Activated T-helper 17 cell treated with anti-CD3 and anti-CD28 coated beads, Interleukin-2, amount 50 U/mL, for 72 hours (primary cell): ENCODE data around the gene TRAF5. TPM values are rescaled to one million over a fixed set of nuclear protein-coding genes. Genes with fewer than 3 reads are reported as not detected.
"Not testable (repeated sequence)": the region's sequence is repeated elsewhere in the genome, so short reads cannot be mapped to it uniquely, and the experiment has no call there.

ENCODE experiments used
- ATAC-seq: fragments of 150-1000 bp; cut with Tn5 transposase; replicated peaks from 2 replicates; pipeline ENCODE4 v1.10.0; 2021; ENCODE audit warnings: mild to moderate bottlenecking, moderate library complexity
- H3K27ac Mint-ChIP-seq: one replicate; pipeline ENCODE4 v1.8.0; 2022; ENCODE audit warnings: mixed read lengths
- H3K27me3 Mint-ChIP-seq: one replicate; pipeline ENCODE4 v1.8.0; 2022; ENCODE audit warnings: mixed read lengths
- H3K36me3 Mint-ChIP-seq: one replicate; pipeline ENCODE4 v1.8.0; 2022; ENCODE audit warnings: low read depth, mild to moderate bottlenecking, mixed read lengths
- H3K4me1 Mint-ChIP-seq: one replicate; pipeline ENCODE4 v1.8.0; 2022; ENCODE audit warnings: mixed read lengths
- H3K4me3 Mint-ChIP-seq: one replicate; pipeline ENCODE4 v1.8.0; 2022; ENCODE audit warnings: mild to moderate bottlenecking, mixed read lengths
- H3K9me3 Mint-ChIP-seq: one replicate; pipeline ENCODE4 v1.8.0; 2022; ENCODE audit warnings: mixed read lengths
- total RNA-seq, 2 donors: library from RNA; stranded (reverse); gene quantifications; one replicate each; pipeline ENCODE4 v1.2.3, GENCODE V29; 2022

TRAF5 gene
- total RNA-seq, 2 donors from 2014 or later: 50.7 to 54.8 TPM

GRCh38 chr1:211347077-211347844, 20.6 kb downstream of the TRAF5 start:
- Mint-ChIP-seq H3K9me3 (no peaks in the 10 kb centered on the region), H3K27me3 (no peaks in the 10 kb centered on the region), H3K27ac (peak overlapping the region; percentile 14), H3K4me3 (no peak overlapping the region), H3K4me1 (peaks cover 62% of the 10 kb centered on the region), H3K36me3 (peaks cover 12% of the 10 kb centered on the region)
- ATAC-seq: no peak

DNA sequence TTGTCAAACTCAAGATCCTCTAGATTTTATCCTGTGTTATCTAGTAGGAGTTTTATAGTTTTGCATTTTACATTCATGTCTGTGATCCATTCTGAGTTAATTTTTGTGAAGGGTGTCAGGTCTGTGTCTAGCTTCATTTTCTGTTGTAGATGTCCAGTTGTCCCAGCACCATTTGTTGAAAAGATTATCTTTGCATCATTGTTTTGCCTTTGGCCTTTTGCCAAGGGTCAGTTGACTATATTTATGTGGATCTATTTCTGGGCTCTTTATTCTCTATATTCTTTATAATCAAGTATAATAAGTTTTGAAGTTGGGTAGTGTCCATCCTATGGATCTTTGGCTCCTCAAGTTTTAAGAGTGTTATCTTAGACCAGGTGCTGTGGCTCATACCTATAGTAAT, 21.9 kb downstream of the TRAF5 start:
- no peaks in the 10 kb centered on the region for H3K27me3 Mint-ChIP-seq
- H3K27ac Mint-ChIP-seq: no peak overlapping the region
- H3K4me3 Mint-ChIP-seq: no peak overlapping the region
- no peak for ATAC-seq
- H3K36me3 Mint-ChIP-seq: peaks cover 14% of the 10 kb centered on the region
- H3K4me1 Mint-ChIP-seq: peaks cover 58% of the 10 kb centered on the region
- no peaks in the 10 kb centered on the region for H3K9me3 Mint-ChIP-seq

- Mint-ChIP-seq H3K36me3 (peaks cover 21% of the 10 kb centered on the region), H3K4me3 (no peak overlapping the region), H3K4me1 (peaks cover 53% of the 10 kb centered on the region), H3K27me3 (no peaks in the 10 kb centered on the region), H3K27ac (peak overlapping the region; percentile 58), H3K9me3 (no peaks in the 10 kb centered on the region)
- ATAC-seq: no peak
These were observed 23.1 kb downstream of the TRAF5 start for GRCh38 chr1:211349741-211350140.

- H3K27ac Mint-ChIP-seq: peak overlapping the region; percentile 78
- H3K9me3 Mint-ChIP-seq, H3K27me3 Mint-ChIP-seq, ATAC-seq: not testable (repeated sequence)
- H3K36me3 Mint-ChIP-seq: peaks cover 44% of the 10 kb centered on the region
- H3K4me3 Mint-ChIP-seq: peak overlapping the region; percentile 75
- peaks cover 57% of the 10 kb centered on the region for H3K4me1 Mint-ChIP-seq
These were observed 25.4 kb downstream of the TRAF5 start for GRCh38 chr1:211352055-211352454.

DNA sequence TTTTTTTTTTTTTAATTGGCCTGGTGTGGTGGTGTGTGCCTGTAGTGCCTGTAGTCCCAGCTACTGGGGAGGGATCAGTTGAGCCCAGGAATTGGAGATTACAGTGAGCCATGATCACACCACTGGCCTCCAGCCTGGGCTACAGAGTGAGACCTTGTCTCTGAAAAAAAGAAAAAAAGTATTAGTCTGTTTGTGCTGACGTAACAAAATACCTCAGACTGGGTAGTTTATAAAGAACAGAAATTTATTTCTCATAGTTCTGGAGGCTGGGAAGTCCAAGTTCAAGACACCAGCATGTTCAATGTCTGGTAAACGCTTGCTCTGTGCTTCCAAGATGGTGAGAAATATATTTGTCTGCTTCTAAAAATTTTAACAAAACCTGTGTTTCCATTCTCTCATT, 25.8 kb downstream of the TRAF5 start:
- Mint-ChIP-seq H3K4me1 (peaks cover 56% of the 10 kb centered on the region), H3K36me3 (peaks cover 48% of the 10 kb centered on the region), H3K27me3 (no peaks in the 10 kb centered on the region), H3K27ac (peak overlapping the region; percentile 93), H3K4me3 (peak overlapping the region; percentile 75), H3K9me3 (no peaks in the 10 kb centered on the region)
- ATAC-seq: no peak

DNA sequence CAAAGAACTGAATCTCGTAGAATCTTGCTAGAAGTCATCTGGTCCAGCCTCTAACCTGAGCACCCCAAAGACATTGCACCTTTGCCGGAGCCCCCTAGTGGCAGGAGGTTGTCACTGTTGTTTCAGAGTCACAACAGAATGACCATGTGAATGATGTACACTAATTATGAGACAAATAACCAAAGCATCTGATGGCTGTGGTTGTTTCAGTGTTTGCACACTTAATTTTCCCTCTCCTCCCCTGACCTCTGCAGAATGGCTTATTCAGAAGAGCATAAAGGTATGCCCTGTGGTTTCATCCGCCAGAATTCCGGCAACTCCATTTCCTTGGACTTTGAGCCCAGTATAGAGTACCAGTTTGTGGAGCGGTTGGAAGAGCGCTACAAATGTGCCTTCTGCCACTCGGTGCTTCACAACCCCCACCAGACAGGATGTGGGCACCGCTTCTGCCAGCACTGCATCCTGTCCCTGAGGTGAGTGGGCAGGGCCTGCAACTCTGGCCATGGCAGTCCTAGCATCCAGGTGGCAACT, 26.4 kb downstream of the TRAF5 start:
- H3K27me3 Mint-ChIP-seq: no peaks in the 10 kb centered on the region
- H3K27ac Mint-ChIP-seq: peak overlapping the region; percentile 93
- ATAC-seq: peak; percentile 78
- H3K9me3 Mint-ChIP-seq: no peaks in the 10 kb centered on the region
- peak overlapping the region; percentile 75 for H3K4me3 Mint-ChIP-seq
- peaks cover 51% of the 10 kb centered on the region for H3K4me1 Mint-ChIP-seq
- H3K36me3 Mint-ChIP-seq: peaks cover 54% of the 10 kb centered on the region

DNA sequence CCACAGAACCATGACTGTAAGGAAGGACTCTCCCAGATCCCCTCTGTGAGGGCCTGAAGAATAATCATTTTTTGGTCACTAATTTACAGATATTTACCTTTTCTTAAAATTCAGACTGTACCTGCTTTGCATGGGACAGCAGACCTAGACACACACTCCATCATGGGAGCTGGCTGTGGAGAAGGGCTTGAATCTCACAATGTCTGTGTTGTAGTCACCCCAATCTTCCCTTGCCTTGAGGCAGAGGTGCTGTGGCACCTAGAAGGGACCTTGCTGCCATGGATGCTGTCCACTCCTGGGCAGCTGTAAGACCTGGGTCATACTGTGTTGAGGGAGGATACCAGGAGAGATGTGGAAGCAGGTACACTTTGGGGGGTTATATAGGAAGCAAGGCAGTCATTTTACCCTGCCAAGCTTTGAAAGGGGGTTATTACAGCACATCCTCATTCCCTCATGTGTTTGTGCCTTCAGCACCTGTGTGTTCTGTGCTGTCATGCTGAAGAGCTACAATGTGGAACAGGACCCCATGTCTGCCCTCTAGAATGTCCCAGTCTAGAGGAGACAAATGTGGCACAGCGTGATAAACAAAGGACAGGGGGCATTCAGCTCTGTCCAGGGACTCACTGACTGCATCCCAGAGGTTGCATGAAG, 27.1 kb downstream of the TRAF5 start:
- peak overlapping the region; percentile 93 for H3K27ac Mint-ChIP-seq
- peaks cover 51% of the 10 kb centered on the region for H3K4me1 Mint-ChIP-seq
- no peak for ATAC-seq
- H3K9me3 Mint-ChIP-seq: no peaks in the 10 kb centered on the region
- H3K36me3 Mint-ChIP-seq: peaks cover 55% of the 10 kb centered on the region
- H3K4me3 Mint-ChIP-seq: peak overlapping the region; percentile 75
- H3K27me3 Mint-ChIP-seq: no peaks in the 10 kb centered on the region

DNA sequence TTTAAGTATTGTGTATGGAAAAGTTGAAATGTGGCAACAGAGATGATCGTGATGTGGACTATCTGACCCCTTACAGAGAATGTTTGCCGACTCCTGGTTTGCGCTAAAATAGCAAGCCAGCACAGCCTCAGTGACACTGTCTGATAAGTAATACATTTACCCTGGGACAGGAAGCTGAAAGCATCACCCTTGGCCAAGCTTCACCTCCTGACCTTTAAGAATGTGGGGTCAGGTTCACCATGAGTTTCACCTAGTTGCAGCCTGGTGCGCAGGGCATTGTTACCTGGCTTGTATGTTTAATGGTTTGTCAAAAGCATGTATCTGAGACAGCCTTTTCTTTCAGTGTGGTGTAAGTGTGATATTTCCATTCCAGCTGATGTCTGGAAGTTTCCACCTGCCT, 29.2 kb downstream of the TRAF5 start:
- H3K4me3 Mint-ChIP-seq: peak overlapping the region; percentile 22
- peaks cover 76% of the 10 kb centered on the region for H3K36me3 Mint-ChIP-seq
- peak; percentile 40 for ATAC-seq
- H3K4me1 Mint-ChIP-seq: peaks cover 49% of the 10 kb centered on the region
- H3K27me3 Mint-ChIP-seq: no peaks in the 10 kb centered on the region
- H3K27ac Mint-ChIP-seq: peak overlapping the region; percentile 70
- no peaks in the 10 kb centered on the region for H3K9me3 Mint-ChIP-seq

DNA sequence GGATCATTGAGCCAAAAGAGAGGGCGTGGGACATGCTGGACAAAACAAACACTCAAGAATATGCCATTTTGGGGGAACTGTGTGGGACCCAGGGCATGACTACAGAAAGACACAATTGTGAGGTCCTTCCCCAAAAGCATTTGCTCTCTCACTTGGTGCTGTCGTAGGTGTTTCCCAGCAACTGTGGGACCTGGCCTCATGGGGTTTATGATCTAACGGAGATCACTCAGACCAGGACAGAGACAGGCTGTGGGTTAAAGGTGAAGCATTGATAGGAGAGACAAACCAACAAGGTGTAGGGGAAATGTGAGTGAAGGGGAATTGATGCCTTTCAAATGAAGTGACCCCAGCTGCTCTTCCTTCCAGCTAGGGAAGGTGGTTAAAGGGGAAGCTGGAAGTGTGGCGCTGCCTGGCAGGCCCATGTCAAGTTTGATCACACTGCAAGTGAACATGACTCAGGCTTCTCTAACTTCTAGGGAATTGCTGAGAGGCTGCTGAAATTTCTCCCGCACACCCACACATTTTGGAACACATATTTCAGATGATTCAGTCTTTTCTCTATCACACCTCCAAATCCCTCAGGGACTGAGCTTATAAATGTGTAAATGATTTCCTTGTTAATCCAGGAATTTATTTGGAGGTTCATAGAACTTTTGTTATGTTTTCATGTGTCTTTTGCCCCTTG, 30.2 kb downstream of the TRAF5 start:
- ATAC-seq: peak; percentile 34
- H3K4me1 Mint-ChIP-seq: peaks cover 43% of the 10 kb centered on the region
- H3K36me3 Mint-ChIP-seq: peaks cover 86% of the 10 kb centered on the region
- no peaks in the 10 kb centered on the region for H3K27me3 Mint-ChIP-seq
- peak overlapping the region; percentile 70 for H3K27ac Mint-ChIP-seq
- H3K9me3 Mint-ChIP-seq: no peaks in the 10 kb centered on the region
- peak overlapping the region; percentile 22 for H3K4me3 Mint-ChIP-seq

- H3K27ac Mint-ChIP-seq: no peak overlapping the region
- H3K4me1 Mint-ChIP-seq: peaks cover 33% of the 10 kb centered on the region
These were observed 32.1 kb downstream of the TRAF5 start for GRCh38 chr1:211358685-211359084.

DNA sequence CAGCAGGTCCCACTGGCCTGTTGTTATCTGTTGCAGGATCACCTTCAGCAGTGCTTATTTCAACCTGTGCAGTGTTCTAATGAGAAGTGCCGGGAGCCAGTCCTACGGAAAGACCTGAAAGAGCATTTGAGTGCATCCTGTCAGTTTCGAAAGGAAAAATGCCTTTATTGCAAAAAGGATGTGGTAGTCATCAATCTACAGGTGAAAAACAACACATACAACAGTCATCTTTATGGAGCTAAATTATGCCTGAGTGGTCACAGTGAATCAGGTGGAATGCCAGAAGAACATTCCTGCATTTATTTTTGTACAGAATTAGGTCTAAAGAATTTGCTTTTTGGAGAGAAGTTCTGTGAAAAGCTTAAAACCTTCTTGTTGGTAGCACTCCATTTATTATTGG, 33.2 kb downstream of the TRAF5 start:
- Mint-ChIP-seq H3K36me3 (peaks cover 90% of the 10 kb centered on the region), H3K4me1 (peaks cover 33% of the 10 kb centered on the region), H3K27me3 (no peaks in the 10 kb centered on the region), H3K27ac (peak overlapping the region; percentile 81), H3K9me3 (no peaks in the 10 kb centered on the region), H3K4me3 (peak overlapping the region; percentile 23)
- ATAC-seq: peak; percentile 46

More at GRCh38 chr1:211358685-211359084, 32.1 kb downstream of the TRAF5 start:
- Mint-ChIP-seq H3K27me3 (no peaks in the 10 kb centered on the region), H3K9me3 (no peaks in the 10 kb centered on the region), H3K4me3 (no peak overlapping the region), H3K36me3 (peaks cover 90% of the 10 kb centered on the region)
- no peak for ATAC-seq

DNA sequence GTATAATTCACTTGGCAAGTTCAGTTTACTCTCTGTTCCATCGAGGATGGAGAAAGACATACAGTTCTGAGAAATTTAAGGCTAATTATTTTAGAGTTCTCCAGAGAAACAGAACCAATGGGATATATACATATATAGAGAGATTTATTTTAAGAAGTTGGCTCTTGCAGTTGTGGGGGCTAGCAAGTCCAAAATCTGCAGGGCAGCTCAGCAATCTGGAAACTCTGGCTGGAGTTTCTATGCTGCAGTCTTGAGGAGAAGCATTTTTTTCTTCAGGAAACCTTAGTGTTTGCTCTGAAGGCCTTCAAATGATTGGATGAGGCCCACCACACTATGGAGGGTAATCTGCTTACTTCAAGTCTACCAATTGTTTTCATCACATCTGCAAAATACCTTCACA, 34.6 kb downstream of the TRAF5 start:
- H3K36me3 Mint-ChIP-seq: peaks cover 91% of the 10 kb centered on the region
- H3K4me3 Mint-ChIP-seq: no peak overlapping the region
- no peaks in the 10 kb centered on the region for H3K27me3 Mint-ChIP-seq
- peak overlapping the region; percentile 49 for H3K27ac Mint-ChIP-seq
- H3K4me1 Mint-ChIP-seq: peaks cover 26% of the 10 kb centered on the region
- no peak for ATAC-seq
- no peaks in the 10 kb centered on the region for H3K9me3 Mint-ChIP-seq

DNA sequence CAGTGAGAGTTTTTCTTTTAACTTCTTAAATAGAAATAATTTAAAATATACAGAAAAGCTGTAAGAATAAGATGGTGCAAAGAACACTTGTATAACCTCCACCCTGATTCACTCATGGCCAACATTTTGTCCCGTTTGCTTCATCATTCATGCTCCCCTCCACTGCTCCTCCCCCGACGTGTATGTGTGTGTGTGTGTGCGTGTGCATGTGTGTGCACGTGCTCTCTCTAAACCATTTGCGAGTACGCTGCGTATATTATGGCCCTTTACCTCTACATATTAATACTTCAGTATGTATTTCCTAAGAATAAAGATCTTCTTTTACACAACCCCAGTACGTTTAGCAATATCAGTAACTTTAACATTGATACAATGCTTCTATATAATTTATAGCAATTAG, 43.0 kb downstream of the TRAF5 start:
- H3K4me1 Mint-ChIP-seq: peaks cover 5% of the 10 kb centered on the region
- H3K4me3 Mint-ChIP-seq: no peak overlapping the region
- no peaks in the 10 kb centered on the region for H3K27me3 Mint-ChIP-seq
- H3K36me3 Mint-ChIP-seq: peaks cover 93% of the 10 kb centered on the region
- no peak overlapping the region for H3K27ac Mint-ChIP-seq
- no peak for ATAC-seq
- H3K9me3 Mint-ChIP-seq: no peaks in the 10 kb centered on the region

GRCh38 chr1:211370669-211371068, 44.0 kb downstream of the TRAF5 start:
- H3K27me3 Mint-ChIP-seq: no peaks in the 10 kb centered on the region
- H3K9me3 Mint-ChIP-seq: no peaks in the 10 kb centered on the region
- peaks cover 93% of the 10 kb centered on the region for H3K36me3 Mint-ChIP-seq
- no peak overlapping the region for H3K4me3 Mint-ChIP-seq
- no peak for ATAC-seq
- H3K4me1 Mint-ChIP-seq: peaks cover 7% of the 10 kb centered on the region
- peak overlapping the region; percentile 68 for H3K27ac Mint-ChIP-seq
